Tibial nerve (tissue), 4 donors: ENCODE results near the gene GJA9. TPM values are rescaled to one million over a fixed set of nuclear protein-coding genes. Genes with fewer than 3 reads are reported as not detected.

Source experiments
- DNase-seq, 2 donors: peaks; one replicate each; pipeline ENCODE4 v3.0.0-alpha.2; 2019; ENCODE audit warnings: low spot score in 2 of 2
- H3K27ac ChIP-seq, 4 donors: fragments of 200-600 bp; sonication (generic) in 3 of 4; one replicate each; pipeline ENCODE4 v1.5.1; 2017 to 2019; ENCODE audit warnings: mild to moderate bottlenecking in 1 of 4
- H3K27me3 ChIP-seq, 2 donors: fragments of 200-600 bp; sonication (generic) in 1 of 2; one replicate each; pipeline versions ENCODE4 v1.5.1 to v1.6.0; 2017 to 2019
- H3K36me3 ChIP-seq, 3 donors: fragments of 200-600 bp; sonication (generic); one replicate each; pipeline ENCODE4 v1.5.1; 2018 to 2019
- H3K4me1 ChIP-seq, 4 donors: fragments of 200-600 bp; sonication (generic) in 3 of 4; one replicate each; pipeline ENCODE4 v1.5.1; 2017 to 2019
- H3K4me3 ChIP-seq, 4 donors: fragments of 200-600 bp; sonication (generic) in 3 of 4; one replicate each; pipeline ENCODE4 v1.5.1; 2017 to 2019; ENCODE audit warnings: mild to moderate bottlenecking in 1 of 4, moderate library complexity in 1 of 4
- H3K9me3 ChIP-seq, 4 donors: fragments of 200-600 bp; sonication (generic) in 3 of 4; one replicate each; pipeline ENCODE4 v1.5.1; 2017 to 2019
- EP300 ChIP-seq, 2 donors: sonication (generic); formaldehyde crosslinking; IDR thresholded peaks; one replicate each; pipeline ENCODE4 v1.6.1; 2017; ENCODE audit warnings: antibody characterized with exemption in 2 of 2, mild to moderate bottlenecking in 1 of 2
- POLR2A ChIP-seq, 2 donors: fragments of 450-650 bp; IDR thresholded peaks; one replicate each; pipeline ENCODE4 v1.6.1; 2017; ENCODE audit warnings: antibody characterized with exemption in 2 of 2, mild to moderate bottlenecking in 2 of 2, moderate library complexity in 2 of 2
- WGBS, 2 donors: methylation state at CpG; one replicate each; pipeline ENCODE4 v1.1.5; 2018; 5-methylcytosine and 5-hydroxymethylcytosine counted together
- total RNA-seq, 4 donors: library from RNA; depleted of rRNA; stranded (reverse); fragments of >200 nt; gene quantifications; one replicate each; pipeline ENCODE4 v1.1.0, GENCODE V29; 2016
- TF ChIP-seq, protein P1 (sequence below), 5 experiments: fragments of 200-600 bp in 3 of 5; fragments of 450-650 bp in 2 of 5; sonication (generic) in 3 of 5; IDR thresholded peaks; one replicate each; pipeline ENCODE4 v1.5.1; 2016 to 2019; ENCODE audit warnings: antibody characterized with exemption in 5 of 5, mild to moderate bottlenecking in 3 of 5, moderate library complexity in 2 of 5

GJA9 gene
- total RNA-seq, 4 donors from 2014 or later: not detected

DNA sequence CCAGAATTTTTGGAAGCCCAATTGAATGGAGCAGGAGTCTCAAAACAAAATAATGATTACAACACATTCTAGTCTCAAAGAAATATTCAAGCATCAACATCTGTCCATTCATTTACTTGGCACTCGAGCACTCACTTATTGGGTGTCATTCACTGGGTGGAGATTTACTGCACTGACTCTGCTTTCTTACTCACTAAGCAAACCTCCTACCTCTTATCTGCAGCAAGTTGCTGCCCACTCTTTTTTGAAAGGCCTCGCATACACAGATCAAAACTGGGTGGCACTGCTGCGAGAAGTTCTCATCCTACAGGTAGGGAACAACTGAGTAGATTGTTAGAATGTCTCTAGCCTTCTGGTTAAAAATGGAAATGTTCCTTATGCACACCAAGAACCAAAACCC lies 42.2 kb upstream of the GJA9 start:
- Histone ChIP-seq H3K9me3 (no peaks in the 10 kb centered on the region), H3K27ac (no peak overlapping the region), H3K4me3 (no peak overlapping the region), H3K27me3 (no peaks in the 10 kb centered on the region), H3K4me1 (no peaks in the 10 kb centered on the region), H3K36me3 (no peaks in the 10 kb centered on the region)
- TF ChIP-seq, protein P1, sequence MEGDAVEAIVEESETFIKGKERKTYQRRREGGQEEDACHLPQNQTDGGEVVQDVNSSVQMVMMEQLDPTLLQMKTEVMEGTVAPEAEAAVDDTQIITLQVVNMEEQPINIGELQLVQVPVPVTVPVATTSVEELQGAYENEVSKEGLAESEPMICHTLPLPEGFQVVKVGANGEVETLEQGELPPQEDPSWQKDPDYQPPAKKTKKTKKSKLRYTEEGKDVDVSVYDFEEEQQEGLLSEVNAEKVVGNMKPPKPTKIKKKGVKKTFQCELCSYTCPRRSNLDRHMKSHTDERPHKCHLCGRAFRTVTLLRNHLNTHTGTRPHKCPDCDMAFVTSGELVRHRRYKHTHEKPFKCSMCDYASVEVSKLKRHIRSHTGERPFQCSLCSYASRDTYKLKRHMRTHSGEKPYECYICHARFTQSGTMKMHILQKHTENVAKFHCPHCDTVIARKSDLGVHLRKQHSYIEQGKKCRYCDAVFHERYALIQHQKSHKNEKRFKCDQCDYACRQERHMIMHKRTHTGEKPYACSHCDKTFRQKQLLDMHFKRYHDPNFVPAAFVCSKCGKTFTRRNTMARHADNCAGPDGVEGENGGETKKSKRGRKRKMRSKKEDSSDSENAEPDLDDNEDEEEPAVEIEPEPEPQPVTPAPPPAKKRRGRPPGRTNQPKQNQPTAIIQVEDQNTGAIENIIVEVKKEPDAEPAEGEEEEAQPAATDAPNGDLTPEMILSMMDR (IDR thresholded peaks at IDR 0.05): no peak
- TF ChIP-seq EP300 (IDR thresholded peaks at IDR 0.05): no peak
- no peak for TF ChIP-seq POLR2A (IDR thresholded peaks at IDR 0.05)
- WGBS, 2 donors: 74 to 85% methylated on average over 3 of the region's 3 CpGs
- no peak for DNase-seq

DNA sequence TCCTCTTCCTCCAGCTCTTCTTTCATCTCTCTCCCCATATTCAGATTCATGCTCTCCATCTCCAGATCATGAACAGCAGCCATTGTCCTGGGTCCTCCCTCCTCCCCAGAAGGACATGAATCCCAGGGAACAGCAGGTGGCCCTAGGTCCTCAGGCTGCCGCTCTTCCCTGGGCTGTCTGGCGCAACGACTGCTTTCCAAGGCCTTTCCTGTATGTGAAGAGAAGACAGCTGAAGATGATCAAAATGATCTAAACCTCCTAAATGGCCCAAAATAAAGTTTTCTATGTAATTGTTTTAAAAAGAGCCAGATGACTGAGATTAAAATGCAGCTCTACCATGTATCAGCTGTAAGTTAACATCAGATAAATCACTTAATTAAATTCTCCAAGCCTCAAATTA lies 37.7 kb upstream of the GJA9 start:
- Histone ChIP-seq H3K27ac (no peak overlapping the region), H3K9me3 (no peaks in the 10 kb centered on the region), H3K4me1 (no peaks in the 10 kb centered on the region), H3K27me3 (no peaks in the 10 kb centered on the region), H3K36me3 (peaks cover 0 to 24% (median 0%) of the 10 kb centered on the region in 3 donors), H3K4me3 (no peak overlapping the region)
- TF ChIP-seq, protein P1 (IDR thresholded peaks at IDR 0.05): no peak
- TF ChIP-seq EP300 (IDR thresholded peaks at IDR 0.05) (no peak), POLR2A (IDR thresholded peaks at IDR 0.05) (no peak)
- WGBS, 2 donors: 63 to 64% methylated on average over 3 of the region's 3 CpGs
- no peak for DNase-seq

DNA sequence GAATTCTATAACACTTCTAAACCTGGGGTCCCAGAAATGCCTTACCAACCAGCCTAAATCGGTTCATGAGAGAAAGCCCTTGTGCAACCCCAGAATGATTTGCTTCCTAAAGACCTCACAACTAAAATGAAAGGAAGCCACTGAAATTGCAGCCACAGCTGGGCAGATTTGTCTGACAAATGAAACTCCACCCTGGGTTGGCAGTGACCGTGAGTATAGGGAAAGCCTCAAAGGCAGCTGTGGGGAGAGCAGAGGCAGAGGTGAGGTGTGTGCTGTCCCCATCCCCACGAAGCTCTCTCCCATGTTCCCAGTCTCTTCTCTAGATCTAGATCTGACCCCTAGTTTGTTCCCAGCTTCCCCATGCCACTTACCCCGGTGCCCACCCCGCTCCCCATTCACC lies 37.2 kb upstream of the GJA9 start:
- no peak overlapping the region for H3K4me3 ChIP-seq
- no peak overlapping the region for H3K27ac ChIP-seq
- 72 to 74% methylated on average over 5 of the region's 5 CpGs for WGBS, 2 donors
- H3K27me3 ChIP-seq: no peaks in the 10 kb centered on the region
- no peak for DNase-seq
- TF ChIP-seq POLR2A (IDR thresholded peaks at IDR 0.05): no peak
- TF ChIP-seq, protein P1 (IDR thresholded peaks at IDR 0.05): no peak
- TF ChIP-seq EP300 (IDR thresholded peaks at IDR 0.05): no peak
- H3K36me3 ChIP-seq: peaks cover 0 to 27% (median 0%) of the 10 kb centered on the region in 3 donors
- no peaks in the 10 kb centered on the region for H3K4me1 ChIP-seq
- H3K9me3 ChIP-seq: no peaks in the 10 kb centered on the region

DNA sequence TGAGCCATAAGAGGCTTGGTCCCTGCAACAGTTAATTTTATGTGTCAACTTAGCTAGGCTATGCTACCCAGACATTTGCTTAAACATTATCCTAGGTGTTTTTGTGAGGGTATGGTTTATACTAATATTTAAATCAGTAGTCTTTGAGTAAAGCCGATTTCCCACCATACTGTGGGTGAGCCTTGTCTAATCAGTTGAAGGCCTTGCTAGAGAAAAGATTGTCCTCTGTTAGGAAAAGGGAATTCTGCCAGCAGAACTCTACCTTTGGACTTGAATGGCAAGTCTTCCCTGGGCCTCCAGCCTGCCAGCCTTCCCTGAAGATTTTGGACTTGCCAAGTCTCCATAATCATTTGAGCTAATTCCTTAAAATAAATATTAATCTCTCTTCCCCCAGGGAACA lies 36.4 kb upstream of the GJA9 start:
- H3K27me3 ChIP-seq: no peaks in the 10 kb centered on the region
- H3K27ac ChIP-seq: no peak overlapping the region
- H3K4me1 ChIP-seq: no peaks in the 10 kb centered on the region
- WGBS, 2 donors: 89 to 96% methylated on average over 1 of the region's 1 CpG
- no peak for DNase-seq
- peaks cover 0 to 27% (median 0%) of the 10 kb centered on the region in 3 donors for H3K36me3 ChIP-seq
- H3K9me3 ChIP-seq: no peaks in the 10 kb centered on the region
- TF ChIP-seq EP300 (IDR thresholded peaks at IDR 0.05) (no peak), POLR2A (IDR thresholded peaks at IDR 0.05) (no peak)
- TF ChIP-seq, protein P1 (IDR thresholded peaks at IDR 0.05): no peak
- H3K4me3 ChIP-seq: no peak overlapping the region

DNA sequence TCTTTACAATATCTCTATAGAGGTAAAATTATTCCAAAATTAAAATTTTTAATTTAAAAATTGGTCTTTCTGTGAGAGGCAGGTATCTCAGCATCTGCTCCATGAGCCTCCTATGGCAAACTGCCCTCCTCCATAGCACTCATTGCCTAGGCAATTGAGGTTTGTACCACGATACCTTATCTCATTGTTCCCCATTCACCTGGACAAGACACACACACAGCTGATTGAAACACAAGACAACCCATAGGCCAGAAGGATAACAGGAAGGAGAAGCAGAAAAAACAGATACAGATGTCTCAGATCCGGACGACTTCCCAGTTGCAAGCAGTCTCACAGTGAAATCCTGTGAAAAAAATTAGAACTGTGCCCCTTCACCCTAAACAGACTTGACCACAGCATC lies 36.0 kb upstream of the GJA9 start:
- H3K27ac ChIP-seq: no peak overlapping the region
- peaks cover 0 to 27% (median 0%) of the 10 kb centered on the region in 3 donors for H3K36me3 ChIP-seq
- WGBS, 2 donors: 87 to 97% methylated on average over 3 of the region's 3 CpGs
- no peaks in the 10 kb centered on the region for H3K27me3 ChIP-seq
- DNase-seq: no peak
- H3K9me3 ChIP-seq: no peaks in the 10 kb centered on the region
- no peak overlapping the region for H3K4me3 ChIP-seq
- no peaks in the 10 kb centered on the region for H3K4me1 ChIP-seq
- TF ChIP-seq POLR2A (IDR thresholded peaks at IDR 0.05) (no peak), EP300 (IDR thresholded peaks at IDR 0.05) (no peak)
- TF ChIP-seq, protein P1 (IDR thresholded peaks at IDR 0.05): no peak
